GM12875 (cell line): ENCODE measurements around the gene HDHD3.

Experiments
- H3K4me3 ChIP-seq: one replicate; pipeline ENCODE4 v1.5.1; 2011; ENCODE audit warnings: low read depth, low read length, control low read depth
- CTCF ChIP-seq: IDR thresholded peaks from 2 replicates; pipeline ENCODE4 v1.5.1; 2011; ENCODE audit warnings: low read depth, mild to moderate bottlenecking, control low read depth, inconsistent platforms, low read length, moderate library complexity, borderline replicate concordance; ENCODE audit not compliant: insufficient read depth

Gene HDHD3

GRCh38 chr9:113397203-113397631 is 20.4 kb upstream of the HDHD3 start:
- no peak for TF ChIP-seq CTCF
- H3K4me3 ChIP-seq, result no peak overlapping the region

GRCh38 chr9:113395000-113395861 is 18.4 kb upstream of the HDHD3 start:
- H3K4me3 ChIP-seq, result no peak overlapping the region
- no peak for TF ChIP-seq CTCF

GRCh38 chr9:113393281-113393680 is 16.5 kb upstream of the HDHD3 start:
- TF ChIP-seq CTCF, result no peak
- no peak overlapping the region for H3K4me3 ChIP-seq

GRCh38 chr9:113391917-113392316 is 15.1 kb upstream of the HDHD3 start:
- H3K4me3 ChIP-seq, result no peak overlapping the region
- no peak for TF ChIP-seq CTCF

GRCh38 chr9:113390192-113390960 is 13.6 kb upstream of the HDHD3 start:
- TF ChIP-seq CTCF, result no peak
- no peak overlapping the region for H3K4me3 ChIP-seq

GRCh38 chr9:113389451-113389850 is 12.7 kb upstream of the HDHD3 start:
- TF ChIP-seq CTCF, result no peak
- H3K4me3 ChIP-seq, result no peak overlapping the region
